Nephron (organoid): ENCODE measurements around the gene ABHD16B.

Experiments
- H3K27ac Mint-ChIP-seq, 3 experiments: 2 replicates each; pipeline ENCODE4 v1.8.0; 2020; ENCODE audit warnings: mixed read lengths in 3 of 3, mild to moderate bottlenecking in 2 of 3, moderate library complexity in 1 of 3
- H3K27me3 Mint-ChIP-seq: 2 replicates; pipeline ENCODE4 v1.8.0; 2021; ENCODE audit warnings: low read depth, mild to moderate bottlenecking, moderate library complexity, mixed read lengths
- H3K36me3 Mint-ChIP-seq: 2 replicates; pipeline ENCODE4 v1.8.0; 2020; ENCODE audit warnings: low read depth, mixed read lengths
- H3K4me1 Mint-ChIP-seq: 2 replicates; pipeline ENCODE4 v1.8.0; 2020; ENCODE audit warnings: mixed read lengths
- H3K4me3 Mint-ChIP-seq, 3 experiments: 2 replicates each; pipeline ENCODE4 v1.8.0; 2020; ENCODE audit warnings: mild to moderate bottlenecking in 3 of 3, mixed read lengths in 3 of 3, moderate library complexity in 2 of 3
- H3K9me3 Mint-ChIP-seq: 2 replicates; pipeline ENCODE4 v1.8.0; 2020; ENCODE audit warnings: mixed read lengths
- CTCF ChIP-seq, 3 experiments: fragments of 200-600 bp; sonication (generic); IDR thresholded peaks; one replicate each; pipeline ENCODE4 v1.5.0; 2021; ENCODE audit warnings: antibody characterized with exemption in 3 of 3; ENCODE audit not compliant: unreplicated experiment in 3 of 3

The ABHD16B gene

DNA sequence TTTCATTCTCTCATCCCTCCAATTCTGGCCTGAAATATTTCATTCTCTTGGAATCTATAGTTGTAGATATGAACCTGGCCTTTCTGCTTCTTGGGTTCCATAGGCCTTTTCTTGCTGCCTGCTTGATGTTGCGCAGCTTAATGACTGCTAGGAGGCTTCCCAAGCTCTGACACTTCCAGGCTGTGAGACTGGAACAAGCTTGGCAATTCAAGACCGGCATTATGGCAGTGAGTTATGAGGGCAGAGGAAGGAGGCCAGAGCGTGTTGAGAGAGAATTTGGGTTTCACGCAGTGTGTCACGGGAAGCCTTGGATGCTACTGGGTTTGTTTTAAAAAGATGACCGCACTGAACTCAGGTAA lies 32.7 kb downstream of the ABHD16B start:
- peak overlapping the region; percentile 84 to 91 (median 85) for H3K4me3 Mint-ChIP-seq
- peaks cover 31% of the 10 kb centered on the region for H3K4me1 Mint-ChIP-seq
- H3K27me3 Mint-ChIP-seq: no peaks in the 10 kb centered on the region
- peak overlapping the region; percentile 19 to 61 (median 48) for H3K27ac Mint-ChIP-seq
- H3K9me3 Mint-ChIP-seq: no peaks in the 10 kb centered on the region
- no peak for TF ChIP-seq CTCF (IDR thresholded peaks at IDR 0.05; ENCODE audit: unreplicated experiment in 3 of 3)
- H3K36me3 Mint-ChIP-seq: peaks cover 29% of the 10 kb centered on the region

- Mint-ChIP-seq H3K9me3 (no peaks in the 10 kb centered on the region), H3K4me1 (peaks cover 34% of the 10 kb centered on the region), H3K4me3 (peak within 1 kb of the TSS; percentile 84 to 99 (median 94)), H3K36me3 (peaks cover 23% of the 10 kb centered on the region), H3K27ac (peak within 1 kb of the TSS; percentile 83 to 92 (median 87)), H3K27me3 (no peaks in the 10 kb centered on the region)
- no peak for TF ChIP-seq CTCF (IDR thresholded peaks at IDR 0.05; ENCODE audit: unreplicated experiment in 3 of 3)
These were observed 33.3 kb downstream of the ABHD16B start, which contains the start of gene DNAJC5 for GRCh38 chr20:63894358-63895201. Gene DNAJC5 (plus strand): TSS chr20:63895126. CDS start chr20:63928346, 33,220 bp downstream.

DNA sequence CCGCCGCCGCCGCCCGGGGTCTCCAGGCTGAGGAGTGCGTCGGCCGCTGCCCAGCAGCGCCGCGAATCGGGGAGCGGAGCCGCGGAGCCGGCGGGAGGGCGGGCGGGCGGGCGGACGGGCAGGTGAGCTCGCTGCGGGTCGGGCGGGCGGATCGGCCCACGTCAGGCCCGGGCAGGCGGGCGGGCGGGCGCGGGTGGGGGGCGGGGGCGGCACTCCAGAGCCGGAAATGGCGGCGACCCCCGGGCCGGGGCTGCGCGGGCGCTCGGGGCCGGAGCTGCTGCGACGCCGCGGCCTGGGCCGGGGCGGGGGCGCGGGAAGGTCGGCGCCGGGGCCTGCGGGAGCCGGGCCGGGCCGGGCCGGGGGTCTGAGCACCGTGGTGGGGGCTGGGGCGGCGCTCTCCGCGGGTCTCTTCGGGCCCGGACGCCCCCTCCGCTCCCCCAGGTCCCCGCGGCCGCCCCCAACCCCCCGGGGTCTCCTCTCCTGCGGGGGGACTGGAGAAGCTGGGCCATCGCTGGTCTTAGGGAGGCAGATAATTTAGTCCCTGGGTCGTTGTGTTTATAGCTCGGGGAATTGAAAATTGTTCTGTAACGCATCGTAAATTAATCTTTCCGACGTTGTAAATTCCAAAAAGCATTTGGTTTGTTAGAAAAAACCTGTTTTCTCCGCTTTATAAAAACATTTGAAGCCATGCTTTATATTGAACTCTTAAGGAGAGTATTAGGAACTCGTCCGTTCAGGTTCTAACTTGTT lies 34.1 kb downstream of the ABHD16B start:
- no peak for TF ChIP-seq CTCF (IDR thresholded peaks at IDR 0.05; ENCODE audit: unreplicated experiment in 3 of 3)

DNA sequence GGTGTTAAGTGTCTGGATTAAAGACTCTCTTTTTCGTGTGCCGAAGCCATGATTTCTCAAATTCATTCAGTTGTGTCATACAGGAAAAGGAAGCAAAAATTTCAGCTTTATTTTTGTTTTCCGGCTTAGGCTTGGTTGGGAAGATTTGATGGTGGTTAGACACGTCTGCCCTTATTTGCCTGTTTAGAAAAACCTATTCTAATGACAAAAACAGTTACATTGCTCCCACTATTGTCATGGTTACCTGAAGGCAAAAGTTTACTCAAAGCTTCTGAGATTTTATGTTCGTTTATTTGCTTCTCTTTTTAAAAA lies 34.6 kb downstream of the ABHD16B start:
- H3K9me3 Mint-ChIP-seq: no peaks in the 10 kb centered on the region
- no peak for TF ChIP-seq CTCF (IDR thresholded peaks at IDR 0.05; ENCODE audit: unreplicated experiment in 3 of 3)
- H3K4me3 Mint-ChIP-seq: peak overlapping the region; percentile 84 to 99 (median 94)
- H3K4me1 Mint-ChIP-seq: peaks cover 34% of the 10 kb centered on the region
- H3K27ac Mint-ChIP-seq: peak overlapping the region; percentile 83 to 92 (median 87)
- H3K27me3 Mint-ChIP-seq: no peaks in the 10 kb centered on the region
- peaks cover 15% of the 10 kb centered on the region for H3K36me3 Mint-ChIP-seq

More for the DNA sequence above, 34.1 kb downstream of the ABHD16B start:
- Mint-ChIP-seq H3K27me3 (no peaks in the 10 kb centered on the region), H3K27ac (peak overlapping the region; percentile 83 to 92 (median 87)), H3K4me1 (peaks cover 34% of the 10 kb centered on the region), H3K4me3 (peak overlapping the region; percentile 84 to 99 (median 94)), H3K36me3 (peaks cover 16% of the 10 kb centered on the region), H3K9me3 (no peaks in the 10 kb centered on the region)

DNA sequence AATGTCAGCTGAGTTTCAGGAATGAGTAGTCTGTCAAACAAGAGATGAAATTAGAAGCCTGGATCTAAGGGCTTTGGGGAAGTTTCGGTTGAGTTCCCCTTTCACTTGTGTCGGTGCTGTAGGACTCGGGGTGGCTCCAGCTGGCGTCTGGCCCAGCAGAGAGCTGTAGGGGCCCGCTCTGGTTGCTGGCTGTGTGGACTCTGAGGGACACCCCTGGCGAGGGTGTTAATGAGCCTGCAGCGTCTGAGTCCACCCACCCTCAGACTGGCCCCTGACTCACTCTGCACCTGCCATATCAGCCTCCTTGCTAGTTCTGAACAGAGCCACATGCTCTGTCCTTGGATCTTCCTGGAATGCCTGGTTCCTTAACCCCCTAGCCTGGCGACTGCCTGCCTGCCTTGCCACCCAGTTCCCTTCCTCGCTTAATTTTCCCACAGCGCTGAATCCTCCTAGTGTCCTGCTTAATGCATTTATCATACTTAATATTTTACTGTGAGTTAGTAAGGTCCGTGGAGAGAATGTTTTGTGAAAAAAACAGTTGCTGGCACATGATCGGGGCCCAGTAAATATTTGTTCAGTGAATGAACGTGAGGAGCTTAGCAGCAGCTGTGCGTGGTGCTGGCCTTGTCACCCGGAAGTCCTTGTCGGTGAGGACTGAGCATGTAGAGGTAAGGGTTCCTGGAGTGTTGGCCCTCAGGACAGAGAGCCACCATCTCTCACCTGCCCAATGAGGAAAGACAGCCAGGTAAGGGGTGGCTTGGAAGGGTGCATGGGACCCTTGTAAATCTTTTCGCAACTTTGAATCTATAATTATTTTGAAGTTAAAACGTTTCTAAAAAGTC lies 35.2 kb downstream of the ABHD16B start:
- H3K9me3 Mint-ChIP-seq: no peaks in the 10 kb centered on the region
- peak overlapping the region; percentile 83 to 92 (median 87) for H3K27ac Mint-ChIP-seq
- H3K4me1 Mint-ChIP-seq: peaks cover 38% of the 10 kb centered on the region
- H3K36me3 Mint-ChIP-seq: peaks cover 10% of the 10 kb centered on the region
- no peak for TF ChIP-seq CTCF (IDR thresholded peaks at IDR 0.05; ENCODE audit: unreplicated experiment in 3 of 3)
- peak overlapping the region; percentile 84 to 99 (median 94) for H3K4me3 Mint-ChIP-seq
- no peaks in the 10 kb centered on the region for H3K27me3 Mint-ChIP-seq
